ENCODE measurements around the gene SLC7A6. TPM values are rescaled to one million over a fixed set of nuclear protein-coding genes. Genes with fewer than 3 reads are reported as not detected.

SLC7A6 gene
- polyA plus RNA-seq, 3 donors, result 4.3 to 47.7 (median 5.5) TPM

DNA sequence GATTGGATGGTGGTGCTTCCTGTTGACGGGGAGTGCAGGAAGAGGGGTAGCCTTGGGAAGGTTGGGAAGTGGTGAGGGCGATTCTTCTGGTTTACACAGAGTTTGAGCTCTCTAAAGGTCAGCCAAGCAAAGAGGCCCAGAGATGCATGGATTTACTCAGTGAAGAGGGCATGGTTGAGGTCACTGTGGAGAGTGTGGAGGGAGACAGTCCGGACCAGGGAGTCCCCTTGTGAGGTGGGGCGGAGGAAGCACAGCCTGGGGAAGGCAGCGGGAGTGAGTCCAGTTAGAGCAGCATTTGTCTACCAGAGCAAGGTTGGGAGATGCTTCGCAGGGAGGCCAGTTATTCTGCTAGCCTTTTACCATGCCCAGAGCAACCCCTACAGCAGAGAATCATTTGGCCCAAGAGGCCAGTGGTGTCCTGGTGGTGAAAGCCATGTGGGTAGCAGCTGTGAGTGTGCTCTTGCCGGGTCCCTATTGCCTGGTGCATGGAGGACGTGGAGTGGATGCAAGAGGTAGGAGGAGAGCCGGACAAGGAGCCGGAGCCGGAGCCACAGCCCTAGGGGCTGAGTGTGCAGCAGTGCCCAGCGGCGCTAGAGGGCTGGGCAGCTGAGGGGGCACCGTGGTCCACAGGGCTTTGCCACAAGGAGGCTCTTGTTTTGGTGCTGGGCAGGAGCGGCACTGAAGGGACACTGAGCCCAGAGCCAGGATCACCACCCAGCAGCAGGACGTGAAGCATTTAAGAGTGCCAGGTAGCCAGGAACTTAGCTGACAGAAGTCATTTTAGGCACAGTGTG is 74.2 kb downstream of the SLC7A6 start:
- peaks cover 9% of the 10 kb centered on the region for H3K4me1 Mint-ChIP-seq
- peaks cover 9 to 10% of the 10 kb centered on the region in 2 donors for H3K4me1 ChIP-seq (ENCODE audit: control insufficient read depth in 1 of 2, insufficient read depth in 2 of 2, low read length in 2 of 2)
- no peak for DNase-seq

DNA sequence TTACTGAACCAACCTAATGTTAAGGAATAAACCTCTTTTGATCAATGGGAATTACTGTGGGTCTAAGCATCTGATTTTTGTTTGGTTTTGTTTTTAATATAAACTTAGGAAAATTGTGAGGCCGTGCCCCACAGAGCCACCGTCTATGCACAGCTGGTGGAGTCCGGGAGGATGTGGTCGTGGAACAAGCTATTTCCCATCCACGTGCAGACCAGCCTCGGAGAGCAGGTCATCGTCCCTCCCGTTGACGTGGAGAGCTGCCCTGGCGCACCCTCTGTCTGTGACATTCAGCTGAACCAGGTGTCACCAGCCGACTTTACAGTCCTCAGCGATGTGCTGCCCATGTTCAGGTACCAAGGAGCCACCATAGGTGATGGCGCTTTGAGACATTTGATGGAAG is 74.9 kb downstream of the SLC7A6 start:
- H3K4me3 Mint-ChIP-seq, result no peak overlapping the region
- no peaks in the 10 kb centered on the region for H3K27me3 ChIP-seq (ENCODE audit: control insufficient read depth in 2 of 2, insufficient read depth in 2 of 2, low read length in 2 of 2)
- no peak overlapping the region for H3K27ac Mint-ChIP-seq
- H3K4me1 ChIP-seq (ENCODE audit: control insufficient read depth in 1 of 2, insufficient read depth in 2 of 2, low read length in 2 of 2), result peaks cover 2 to 3% of the 10 kb centered on the region in 2 donors
- H3K9ac ChIP-seq (ENCODE audit: insufficient read depth, low read length, poor library complexity, severe bottlenecking), result no peak overlapping the region
- no peaks in the 10 kb centered on the region for H3K9me3 ChIP-seq (replicated peaks in 1 of 2; ENCODE audit: control insufficient read depth in 1 of 2, insufficient read depth in 1 of 2, low read length in 2 of 2)
- no peaks in the 10 kb centered on the region for H3K9me3 Mint-ChIP-seq
- peaks cover 69 to 80% of the 10 kb centered on the region in 2 donors for H3K36me3 Mint-ChIP-seq
- peaks cover 54 to 92% of the 10 kb centered on the region in 2 donors for H3K36me3 ChIP-seq (replicated peaks in 1 of 2; ENCODE audit: control insufficient read depth in 1 of 2, insufficient read depth in 2 of 2, low read length in 2 of 2)
- H3K27ac ChIP-seq (ENCODE audit: low read depth in 1 of 2, low read length in 2 of 2), result no peak overlapping the region
- no peak overlapping the region for H3K4me2 ChIP-seq (replicated peaks; ENCODE audit: extremely low read depth, low read length, poor library complexity, severe bottlenecking)
- no peaks in the 10 kb centered on the region for H3K79me2 ChIP-seq (ENCODE audit: insufficient read depth, low read length)
- 87% methylated on average over 10 of the region's 13 CpGs for WGBS (ENCODE audit: insufficient coverage)
- no peak overlapping the region for H3K4me3 ChIP-seq (replicated peaks in 1 of 3; ENCODE audit: low read depth in 2 of 3, low read length in 3 of 3)
- TF ChIP-seq, protein P1, sequence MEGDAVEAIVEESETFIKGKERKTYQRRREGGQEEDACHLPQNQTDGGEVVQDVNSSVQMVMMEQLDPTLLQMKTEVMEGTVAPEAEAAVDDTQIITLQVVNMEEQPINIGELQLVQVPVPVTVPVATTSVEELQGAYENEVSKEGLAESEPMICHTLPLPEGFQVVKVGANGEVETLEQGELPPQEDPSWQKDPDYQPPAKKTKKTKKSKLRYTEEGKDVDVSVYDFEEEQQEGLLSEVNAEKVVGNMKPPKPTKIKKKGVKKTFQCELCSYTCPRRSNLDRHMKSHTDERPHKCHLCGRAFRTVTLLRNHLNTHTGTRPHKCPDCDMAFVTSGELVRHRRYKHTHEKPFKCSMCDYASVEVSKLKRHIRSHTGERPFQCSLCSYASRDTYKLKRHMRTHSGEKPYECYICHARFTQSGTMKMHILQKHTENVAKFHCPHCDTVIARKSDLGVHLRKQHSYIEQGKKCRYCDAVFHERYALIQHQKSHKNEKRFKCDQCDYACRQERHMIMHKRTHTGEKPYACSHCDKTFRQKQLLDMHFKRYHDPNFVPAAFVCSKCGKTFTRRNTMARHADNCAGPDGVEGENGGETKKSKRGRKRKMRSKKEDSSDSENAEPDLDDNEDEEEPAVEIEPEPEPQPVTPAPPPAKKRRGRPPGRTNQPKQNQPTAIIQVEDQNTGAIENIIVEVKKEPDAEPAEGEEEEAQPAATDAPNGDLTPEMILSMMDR (IDR thresholded peaks at IDR 0.05), result no peak
- H4K20me1 ChIP-seq (ENCODE audit: insufficient read depth, low read length), result no peaks in the 10 kb centered on the region
- no peak overlapping the region for H2AFZ ChIP-seq (ENCODE audit: insufficient read depth, low read depth, low read length, poor library complexity, severe bottlenecking)
- DNase-seq, result no peak
- peaks cover 2% of the 10 kb centered on the region for H3K4me1 Mint-ChIP-seq
- intact Hi-C loops (cut with micrococcal nuclease), result no loop called here
- peaks cover 0 to 2% (median 0%) of the 10 kb centered on the region in 3 donors for H3K27me3 Mint-ChIP-seq (ENCODE audit: low read depth in 3 of 3)

More for the DNA sequence above, 74.2 kb downstream of the SLC7A6 start:
- TF ChIP-seq, protein P1 (IDR thresholded peaks at IDR 0.05), result no peak
- intact Hi-C loops (cut with micrococcal nuclease), result no loop called here
- no peak overlapping the region for H3K4me3 ChIP-seq (replicated peaks in 1 of 3; ENCODE audit: low read depth in 2 of 3, low read length in 3 of 3)
- H3K9ac ChIP-seq (ENCODE audit: insufficient read depth, low read length, poor library complexity, severe bottlenecking), result no peak overlapping the region
- H3K27me3 ChIP-seq (ENCODE audit: control insufficient read depth in 2 of 2, insufficient read depth in 2 of 2, low read length in 2 of 2), result no peaks in the 10 kb centered on the region
- H3K27me3 Mint-ChIP-seq (ENCODE audit: low read depth in 3 of 3), result peaks cover 0 to 2% (median 0%) of the 10 kb centered on the region in 3 donors
- H2AFZ ChIP-seq (ENCODE audit: insufficient read depth, low read depth, low read length, poor library complexity, severe bottlenecking), result no peak overlapping the region
- H3K4me2 ChIP-seq (replicated peaks; ENCODE audit: extremely low read depth, low read length, poor library complexity, severe bottlenecking), result no peak overlapping the region
- WGBS (ENCODE audit: insufficient coverage), result 98% methylated on average over 14 of the region's 16 CpGs
- no peaks in the 10 kb centered on the region for H4K20me1 ChIP-seq (ENCODE audit: insufficient read depth, low read length)
- no peak overlapping the region for H3K27ac Mint-ChIP-seq
- H3K9me3 ChIP-seq (replicated peaks in 1 of 2; ENCODE audit: control insufficient read depth in 1 of 2, insufficient read depth in 1 of 2, low read length in 2 of 2), result no peaks in the 10 kb centered on the region
- H3K27ac ChIP-seq (ENCODE audit: low read depth in 1 of 2, low read length in 2 of 2), result no peak overlapping the region
- peaks cover 67 to 73% of the 10 kb centered on the region in 2 donors for H3K36me3 Mint-ChIP-seq
- H3K9me3 Mint-ChIP-seq, result no peaks in the 10 kb centered on the region
- H3K36me3 ChIP-seq (replicated peaks in 1 of 2; ENCODE audit: control insufficient read depth in 1 of 2, insufficient read depth in 2 of 2, low read length in 2 of 2), result peaks cover 50 to 85% of the 10 kb centered on the region in 2 donors
- no peak overlapping the region for H3K4me3 Mint-ChIP-seq
- H3K79me2 ChIP-seq (ENCODE audit: insufficient read depth, low read length), result no peaks in the 10 kb centered on the region
